Measurements from ENCODE around the gene NR0B1.

NR0B1 gene

DNA sequence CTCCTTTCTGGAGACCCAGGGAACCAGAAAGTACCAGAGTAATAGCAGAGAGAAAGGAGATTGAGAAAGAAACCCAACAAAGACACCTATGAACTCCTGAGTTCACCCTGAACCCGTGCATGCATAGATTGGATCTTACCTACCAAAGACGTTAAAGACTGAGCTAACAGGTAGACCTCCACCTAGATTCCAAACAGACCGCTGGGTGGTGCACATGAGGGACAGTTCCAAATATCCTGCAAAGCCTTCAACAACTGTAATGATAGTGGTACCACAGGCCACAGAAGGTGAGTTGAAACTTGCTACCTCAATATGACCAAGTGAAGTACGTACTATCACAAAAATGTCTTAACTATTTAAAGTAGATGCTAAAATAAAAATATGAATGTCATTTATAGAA is 34.0 kb upstream of the NR0B1 start (continued):
- TF ChIP-seq OSR1 (CRISPR knock-in tag; IDR thresholded peaks at IDR 0.05) (no peak), ESRRG (CRISPR knock-in tag; IDR thresholded peaks at IDR 0.05) (no peak), ZC3H10 (CRISPR knock-in tag; IDR thresholded peaks at IDR 0.05) (no peak), BACH2 (CRISPR knock-in tag; IDR thresholded peaks at IDR 0.05; ENCODE audit: borderline replicate concordance) (no peak), RARB (CRISPR knock-in tag; IDR thresholded peaks at IDR 0.05) (no peak), ARNTL (CRISPR knock-in tag; IDR thresholded peaks at IDR 0.05; ENCODE audit: borderline replicate concordance, low read depth) (no peak), GLIS3 (CRISPR knock-in tag; IDR thresholded peaks at IDR 0.05) (no peak)

DNA sequence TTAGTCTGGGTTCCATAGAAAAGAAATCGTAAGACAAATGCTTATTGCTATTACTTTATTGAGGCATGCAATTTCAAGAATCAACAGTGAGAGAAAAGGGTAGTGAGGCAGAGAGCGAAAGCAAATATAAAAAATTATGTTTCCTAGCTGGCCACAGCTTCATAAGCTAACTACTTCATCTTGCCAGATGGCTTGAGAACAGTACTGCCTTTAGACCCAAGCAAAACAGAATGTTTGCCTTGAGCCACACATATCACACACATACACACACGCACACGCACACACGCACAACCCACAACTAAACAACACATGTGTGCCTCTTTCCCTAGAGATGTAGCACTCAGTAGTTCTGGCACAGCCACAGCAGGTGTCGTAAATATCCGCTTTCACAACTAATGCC is 31.6 kb upstream of the NR0B1 start:
- TF ChIP-seq ZNF565 (CRISPR knock-in tag; conservative IDR thresholded peaks at IDR 0.05; ENCODE audit: low read depth) (no peak), ZNF70 (CRISPR knock-in tag; IDR thresholded peaks at IDR 0.05) (no peak), ESRRG (CRISPR knock-in tag; IDR thresholded peaks at IDR 0.05) (no peak), BACH2 (CRISPR knock-in tag; IDR thresholded peaks at IDR 0.05; ENCODE audit: borderline replicate concordance) (no peak), ZNF8 (CRISPR knock-in tag; IDR thresholded peaks at IDR 0.05) (no peak), SNAI2 (CRISPR knock-in tag; IDR thresholded peaks at IDR 0.05) (no peak), ZFP3 (CRISPR knock-in tag; IDR thresholded peaks at IDR 0.05) (no peak), TCF4 (CRISPR knock-in tag; IDR thresholded peaks at IDR 0.05; ENCODE audit: borderline replicate concordance) (no peak)
- TF ChIP-seq, protein P1, sequence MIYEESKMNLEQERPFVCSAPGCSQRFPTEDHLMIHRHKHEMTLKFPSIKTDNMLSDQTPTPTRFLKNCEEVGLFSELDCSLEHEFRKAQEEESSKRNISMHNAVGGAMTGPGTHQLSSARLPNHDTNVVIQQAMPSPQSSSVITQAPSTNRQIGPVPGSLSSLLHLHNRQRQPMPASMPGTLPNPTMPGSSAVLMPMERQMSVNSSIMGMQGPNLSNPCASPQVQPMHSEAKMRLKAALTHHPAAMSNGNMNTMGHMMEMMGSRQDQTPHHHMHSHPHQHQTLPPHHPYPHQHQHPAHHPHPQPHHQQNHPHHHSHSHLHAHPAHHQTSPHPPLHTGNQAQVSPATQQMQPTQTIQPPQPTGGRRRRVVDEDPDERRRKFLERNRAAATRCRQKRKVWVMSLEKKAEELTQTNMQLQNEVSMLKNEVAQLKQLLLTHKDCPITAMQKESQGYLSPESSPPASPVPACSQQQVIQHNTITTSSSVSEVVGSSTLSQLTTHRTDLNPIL (CRISPR knock-in tag; IDR thresholded peaks at IDR 0.05; ENCODE audit: low read depth): no peak
- TF ChIP-seq, protein P2, sequence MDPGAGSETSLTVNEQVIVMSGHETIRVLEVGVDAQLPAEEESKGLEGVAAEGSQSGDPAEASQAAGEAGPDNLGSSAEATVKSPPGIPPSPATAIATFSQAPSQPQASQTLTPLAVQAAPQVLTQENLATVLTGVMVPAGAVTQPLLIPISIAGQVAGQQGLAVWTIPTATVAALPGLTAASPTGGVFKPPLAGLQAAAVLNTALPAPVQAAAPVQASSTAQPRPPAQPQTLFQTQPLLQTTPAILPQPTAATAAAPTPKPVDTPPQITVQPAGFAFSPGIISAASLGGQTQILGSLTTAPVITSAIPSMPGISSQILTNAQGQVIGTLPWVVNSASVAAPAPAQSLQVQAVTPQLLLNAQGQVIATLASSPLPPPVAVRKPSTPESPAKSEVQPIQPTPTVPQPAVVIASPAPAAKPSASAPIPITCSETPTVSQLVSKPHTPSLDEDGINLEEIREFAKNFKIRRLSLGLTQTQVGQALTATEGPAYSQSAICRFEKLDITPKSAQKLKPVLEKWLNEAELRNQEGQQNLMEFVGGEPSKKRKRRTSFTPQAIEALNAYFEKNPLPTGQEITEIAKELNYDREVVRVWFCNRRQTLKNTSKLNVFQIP (CRISPR knock-in tag; IDR thresholded peaks at IDR 0.05; ENCODE audit: borderline replicate concordance, low read depth): no peak
- TF ChIP-seq, protein P3, sequence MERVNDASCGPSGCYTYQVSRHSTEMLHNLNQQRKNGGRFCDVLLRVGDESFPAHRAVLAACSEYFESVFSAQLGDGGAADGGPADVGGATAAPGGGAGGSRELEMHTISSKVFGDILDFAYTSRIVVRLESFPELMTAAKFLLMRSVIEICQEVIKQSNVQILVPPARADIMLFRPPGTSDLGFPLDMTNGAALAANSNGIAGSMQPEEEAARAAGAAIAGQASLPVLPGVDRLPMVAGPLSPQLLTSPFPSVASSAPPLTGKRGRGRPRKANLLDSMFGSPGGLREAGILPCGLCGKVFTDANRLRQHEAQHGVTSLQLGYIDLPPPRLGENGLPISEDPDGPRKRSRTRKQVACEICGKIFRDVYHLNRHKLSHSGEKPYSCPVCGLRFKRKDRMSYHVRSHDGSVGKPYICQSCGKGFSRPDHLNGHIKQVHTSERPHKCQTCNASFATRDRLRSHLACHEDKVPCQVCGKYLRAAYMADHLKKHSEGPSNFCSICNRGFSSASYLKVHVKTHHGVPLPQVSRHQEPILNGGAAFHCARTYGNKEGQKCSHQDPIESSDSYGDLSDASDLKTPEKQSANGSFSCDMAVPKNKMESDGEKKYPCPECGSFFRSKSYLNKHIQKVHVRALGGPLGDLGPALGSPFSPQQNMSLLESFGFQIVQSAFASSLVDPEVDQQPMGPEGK (CRISPR knock-in tag; IDR thresholded peaks at IDR 0.05; ENCODE audit: borderline replicate concordance): no peak
- TF ChIP-seq, protein P4, sequence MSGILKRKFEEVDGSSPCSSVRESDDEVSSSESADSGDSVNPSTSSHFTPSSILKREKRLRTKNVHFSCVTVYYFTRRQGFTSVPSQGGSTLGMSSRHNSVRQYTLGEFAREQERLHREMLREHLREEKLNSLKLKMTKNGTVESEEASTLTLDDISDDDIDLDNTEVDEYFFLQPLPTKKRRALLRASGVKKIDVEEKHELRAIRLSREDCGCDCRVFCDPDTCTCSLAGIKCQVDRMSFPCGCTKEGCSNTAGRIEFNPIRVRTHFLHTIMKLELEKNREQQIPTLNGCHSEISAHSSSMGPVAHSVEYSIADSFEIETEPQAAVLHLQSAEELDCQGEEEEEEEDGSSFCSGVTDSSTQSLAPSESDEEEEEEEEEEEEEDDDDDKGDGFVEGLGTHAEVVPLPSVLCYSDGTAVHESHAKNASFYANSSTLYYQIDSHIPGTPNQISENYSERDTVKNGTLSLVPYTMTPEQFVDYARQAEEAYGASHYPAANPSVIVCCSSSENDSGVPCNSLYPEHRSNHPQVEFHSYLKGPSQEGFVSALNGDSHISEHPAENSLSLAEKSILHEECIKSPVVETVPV (CRISPR knock-in tag; IDR thresholded peaks at IDR 0.05): no peak
- no peak for ATAC-seq

DNA sequence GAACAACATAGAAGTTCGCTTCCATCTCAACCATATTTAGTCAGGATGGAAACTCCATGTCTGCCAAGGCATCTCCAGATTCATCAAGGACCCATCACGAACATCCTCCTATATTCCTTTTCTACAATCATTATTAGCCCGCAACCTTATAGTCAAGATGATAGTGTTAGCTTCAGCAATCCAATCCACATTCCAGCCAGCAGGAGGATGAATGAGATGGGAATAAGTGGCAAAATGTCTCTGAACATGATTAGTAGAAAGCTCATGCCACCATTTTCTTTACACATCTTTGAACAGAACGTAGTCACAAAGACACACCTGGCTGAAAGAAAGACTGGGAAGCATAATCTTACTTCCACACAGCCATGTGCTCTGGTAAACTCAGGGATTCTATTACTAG is 18.6 kb upstream of the NR0B1 start:
- TF ChIP-seq, protein P5, sequence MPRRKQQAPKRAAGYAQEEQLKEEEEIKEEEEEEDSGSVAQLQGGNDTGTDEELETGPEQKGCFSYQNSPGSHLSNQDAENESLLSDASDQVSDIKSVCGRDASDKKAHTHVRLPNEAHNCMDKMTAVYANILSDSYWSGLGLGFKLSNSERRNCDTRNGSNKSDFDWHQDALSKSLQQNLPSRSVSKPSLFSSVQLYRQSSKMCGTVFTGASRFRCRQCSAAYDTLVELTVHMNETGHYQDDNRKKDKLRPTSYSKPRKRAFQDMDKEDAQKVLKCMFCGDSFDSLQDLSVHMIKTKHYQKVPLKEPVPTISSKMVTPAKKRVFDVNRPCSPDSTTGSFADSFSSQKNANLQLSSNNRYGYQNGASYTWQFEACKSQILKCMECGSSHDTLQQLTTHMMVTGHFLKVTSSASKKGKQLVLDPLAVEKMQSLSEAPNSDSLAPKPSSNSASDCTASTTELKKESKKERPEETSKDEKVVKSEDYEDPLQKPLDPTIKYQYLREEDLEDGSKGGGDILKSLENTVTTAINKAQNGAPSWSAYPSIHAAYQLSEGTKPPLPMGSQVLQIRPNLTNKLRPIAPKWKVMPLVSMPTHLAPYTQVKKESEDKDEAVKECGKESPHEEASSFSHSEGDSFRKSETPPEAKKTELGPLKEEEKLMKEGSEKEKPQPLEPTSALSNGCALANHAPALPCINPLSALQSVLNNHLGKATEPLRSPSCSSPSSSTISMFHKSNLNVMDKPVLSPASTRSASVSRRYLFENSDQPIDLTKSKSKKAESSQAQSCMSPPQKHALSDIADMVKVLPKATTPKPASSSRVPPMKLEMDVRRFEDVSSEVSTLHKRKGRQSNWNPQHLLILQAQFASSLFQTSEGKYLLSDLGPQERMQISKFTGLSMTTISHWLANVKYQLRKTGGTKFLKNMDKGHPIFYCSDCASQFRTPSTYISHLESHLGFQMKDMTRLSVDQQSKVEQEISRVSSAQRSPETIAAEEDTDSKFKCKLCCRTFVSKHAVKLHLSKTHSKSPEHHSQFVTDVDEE (CRISPR knock-in tag; IDR thresholded peaks at IDR 0.05): no peak
- TF ChIP-seq ZFP30 (CRISPR knock-in tag; IDR thresholded peaks at IDR 0.05): no peak
- TF ChIP-seq RARB (CRISPR knock-in tag; IDR thresholded peaks at IDR 0.05): no peak
- TF ChIP-seq ARNTL (CRISPR knock-in tag; IDR thresholded peaks at IDR 0.05; ENCODE audit: borderline replicate concordance, low read depth): no peak
- TF ChIP-seq SNAI2 (CRISPR knock-in tag; IDR thresholded peaks at IDR 0.05): no peak
- TF ChIP-seq ZNF8 (CRISPR knock-in tag; IDR thresholded peaks at IDR 0.05): no peak
- TF ChIP-seq, protein P3 (CRISPR knock-in tag; IDR thresholded peaks at IDR 0.05; ENCODE audit: borderline replicate concordance): no peak
- no peak for TF ChIP-seq ISL1 (CRISPR knock-in tag; IDR thresholded peaks at IDR 0.05)
- no peak for TF ChIP-seq CSDC2 (CRISPR knock-in tag; IDR thresholded peaks at IDR 0.05)
- no peak for TF ChIP-seq PPARA (CRISPR knock-in tag; IDR thresholded peaks at IDR 0.05; ENCODE audit: borderline replicate concordance)
- TF ChIP-seq OSR1 (CRISPR knock-in tag; IDR thresholded peaks at IDR 0.05): no peak
- no peak for TF ChIP-seq ZNF565 (CRISPR knock-in tag; conservative IDR thresholded peaks at IDR 0.05; ENCODE audit: low read depth)
- TF ChIP-seq ZNF70 (CRISPR knock-in tag; IDR thresholded peaks at IDR 0.05): no peak
- no peak for TF ChIP-seq ZFP3 (CRISPR knock-in tag; IDR thresholded peaks at IDR 0.05)
- TF ChIP-seq TCF4 (CRISPR knock-in tag; IDR thresholded peaks at IDR 0.05; ENCODE audit: borderline replicate concordance): no peak
- TF ChIP-seq ZC3H10 (CRISPR knock-in tag; IDR thresholded peaks at IDR 0.05): no peak
- TF ChIP-seq, protein P4 (CRISPR knock-in tag; IDR thresholded peaks at IDR 0.05): no peak
- TF ChIP-seq, protein P2 (CRISPR knock-in tag; IDR thresholded peaks at IDR 0.05; ENCODE audit: borderline replicate concordance, low read depth): no peak
- no peak for ATAC-seq

All from SK-N-SH treated with all-trans-retinoic acid at 6 μM for 48 hours (cell line).